ENCODE measurements around the gene RASGRP1.

GRCh38 chr15:38539008-38539343 is 25.6 kb downstream of the RASGRP1 start:
- no peak for TF ChIP-seq POLR2A (IDR thresholded peaks at IDR 0.05)
- TF ChIP-seq CTCF (IDR thresholded peaks at IDR 0.05): no peak

Measured in testis (tissue), 2 donors.